H1 (cell line): ENCODE results near the gene CDC37. TPM values are rescaled to one million over a fixed set of nuclear protein-coding genes. Genes with fewer than 3 reads are reported as not detected.

ENCODE experiments used
- CBX8 ChIP-seq: fragments of 300-800, 300-1000 bp; sonication (generic); IDR thresholded peaks from 2 replicates; pipeline ENCODE4 v1.7.1; 2016; ENCODE audit warnings: low read depth, low read length, borderline replicate concordance
- CREB1 ChIP-seq: IDR thresholded peaks from 2 replicates; pipeline ENCODE4 v1.6.1; 2012; ENCODE audit warnings: inconsistent platforms
- NANOG ChIP-seq: IDR thresholded peaks from 2 replicates; pipeline ENCODE4 v1.6.1; 2011; ENCODE audit warnings: low read length, low read depth, mild to moderate bottlenecking, inconsistent platforms; ENCODE audit not compliant: insufficient read depth, poor library complexity, severe bottlenecking
- NRF1 ChIP-seq: IDR thresholded peaks from 2 replicates; pipeline ENCODE4 v1.6.1; 2011; ENCODE audit warnings: mild to moderate bottlenecking, low read depth, low read length, improper control_type of control experiment
- SIRT6 ChIP-seq: IDR thresholded peaks from one replicate; pipeline ENCODE4 v1.7.1; 2012; ENCODE audit warnings: low read length, inconsistent platforms
- SUZ12 ChIP-seq: fragments of 200-600 bp; sonication (generic); IDR thresholded peaks from 2 replicates; pipeline ENCODE4 v1.6.1; 2012; ENCODE audit warnings: mild to moderate bottlenecking, inconsistent platforms, low read length, moderate library complexity, mixed read lengths
- TCF12 ChIP-seq: IDR thresholded peaks from 2 replicates; pipeline ENCODE4 v1.6.1; 2011; ENCODE audit warnings: low read depth, mild to moderate bottlenecking, low read length
- polyA plus RNA-seq, 7 experiments: library from polyadenylated mRNA; depleted of rRNA in 3 of 7; stranded (reverse) in 5 of 7; unstranded in 2 of 7; fragments of >200 nt in 5 of 7; fragments of 200-250 nt in 2 of 7; gene quantifications; 1 replicate in 5 of 7; 2 replicates in 1 of 7; 4 replicates in 1 of 7; pipeline versions ENCODE4 v1.2.1 to v1.2.3, GENCODE V29; 2011 to 2013; ENCODE audit warnings: missing spikeins in 2 of 7, mixed read lengths in 2 of 7
- total RNA-seq: library from RNA; stranded (reverse); fragmentation: NEBNext Ultra II Directional; extraction: Animal tissue kit (Norgen Biotek cat#: 25700); gene quantifications from 2 replicates; pipeline ENCODE4 v1.2.1, GENCODE V29; 2021
- TF ChIP-seq, protein P1 (sequence below): IDR thresholded peaks from 2 replicates; pipeline ENCODE4 v1.6.1; 2011; ENCODE audit warnings: low read length, improper control_type of control experiment

CDC37 gene
- total and polyA plus RNA-seq, 2 of the 8 experiments (the other 6 are each of a cell fraction or from before 2014, with no cell fraction given), result 162 to 181 TPM

DNA sequence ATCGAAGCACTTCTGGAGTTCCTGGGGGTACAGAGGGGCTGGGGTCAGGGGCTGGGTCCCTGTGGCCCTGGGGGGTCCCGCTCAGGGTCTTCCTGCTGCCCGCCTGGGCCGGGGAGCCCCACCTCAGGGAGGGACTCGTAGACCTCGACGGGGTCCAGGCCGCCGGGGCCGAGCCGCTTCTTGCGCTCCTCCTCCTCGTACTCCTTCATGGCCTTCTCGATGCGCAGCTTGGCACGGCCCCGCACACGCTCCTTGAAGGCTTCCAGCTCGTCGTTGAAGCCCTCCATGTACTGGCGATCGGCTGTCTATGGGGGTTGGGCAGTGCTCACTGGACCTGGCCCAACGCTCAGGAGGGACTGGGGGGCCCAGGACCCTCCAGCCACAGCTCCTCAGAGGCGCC lies 10.2 kb downstream of the CDC37 start (continued):
- TF ChIP-seq, protein P1, sequence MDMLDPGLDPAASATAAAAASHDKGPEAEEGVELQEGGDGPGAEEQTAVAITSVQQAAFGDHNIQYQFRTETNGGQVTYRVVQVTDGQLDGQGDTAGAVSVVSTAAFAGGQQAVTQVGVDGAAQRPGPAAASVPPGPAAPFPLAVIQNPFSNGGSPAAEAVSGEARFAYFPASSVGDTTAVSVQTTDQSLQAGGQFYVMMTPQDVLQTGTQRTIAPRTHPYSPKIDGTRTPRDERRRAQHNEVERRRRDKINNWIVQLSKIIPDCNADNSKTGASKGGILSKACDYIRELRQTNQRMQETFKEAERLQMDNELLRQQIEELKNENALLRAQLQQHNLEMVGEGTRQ, result no peak
- TF ChIP-seq SUZ12 (no peak), NANOG (no peak), CBX8 (no peak), SIRT6 (no peak), TCF12 (no peak), NRF1 (no peak), CREB1 (no peak)
